MCF 10A (cell line): ENCODE results near the gene WDR45B. TPM values are rescaled to one million over a fixed set of nuclear protein-coding genes. Genes with fewer than 3 reads are reported as not detected.

Experiments
- BruUV-seq: library from RNA; stranded (reverse); fragments of 400-500 nt; replicated peaks from 2 replicates; lab custom pipeline; 2021; lab: Mats Ljungman, UMichigan
- CTCF ChIA-PET: fragments of 300-600 bp; sonication (Branson Sonifier 250); formaldehyde crosslinking; extraction: SDS; loops from one replicate; lab custom pipeline; 2021; ENCODE audit warnings: antibody characterized with exemption, inconsistent platforms; lab: Yijun Ruan, JAX
- POLR2A ChIA-PET: fragments of 300-600, 350-650 bp; sonication (Branson Sonifier 250); formaldehyde crosslinking; extraction: SDS; loops from one replicate; lab custom pipeline; 2020; ENCODE audit warnings: antibody characterized with exemption, inconsistent platforms; lab: Yijun Ruan, JAX
- DNase-seq: peaks from one replicate; pipeline ENCODE4 v3.0.0-alpha.2; 2018; ENCODE audit not compliant: unreplicated experiment
- H3K27ac Mint-ChIP-seq: one replicate; pipeline ENCODE4 v1.8.0; 2022; ENCODE audit warnings: mild to moderate bottlenecking, low read depth, mixed read lengths; ENCODE audit not compliant: unreplicated experiment
- H3K27me3 Mint-ChIP-seq: one replicate; pipeline ENCODE4 v1.8.0; 2022; ENCODE audit warnings: mixed read lengths; ENCODE audit not compliant: insufficient read depth, unreplicated experiment
- H3K36me3 Mint-ChIP-seq: one replicate; pipeline ENCODE4 v1.8.0; 2022; ENCODE audit warnings: mild to moderate bottlenecking, moderate library complexity, mixed read lengths; ENCODE audit not compliant: insufficient read depth, unreplicated experiment
- H3K4me1 Mint-ChIP-seq: one replicate; pipeline ENCODE4 v1.8.0; 2022; ENCODE audit warnings: mixed read lengths; ENCODE audit not compliant: insufficient read depth, unreplicated experiment
- H3K4me3 Mint-ChIP-seq: one replicate; pipeline ENCODE4 v1.8.0; 2022; ENCODE audit warnings: mild to moderate bottlenecking, moderate library complexity, mixed read lengths; ENCODE audit not compliant: unreplicated experiment
- H3K9me3 Mint-ChIP-seq: one replicate; pipeline ENCODE4 v1.8.0; 2022; ENCODE audit warnings: mixed read lengths; ENCODE audit not compliant: unreplicated experiment
- intact Hi-C: fragments of 100-400 bp; cut with micrococcal nuclease; formaldehyde crosslinking; loops from 2 replicates; pipeline ENCODE4 v1.14.1; 2022
- total RNA-seq: library from RNA; stranded (reverse); gene quantifications from 2 replicates; pipeline ENCODE4 v1.2.3, GENCODE V29; 2022
- TF ChIP-seq, protein P1 (sequence below): fragments of 200-600 bp; IDR thresholded peaks from one replicate; pipeline ENCODE4 v1.8.0; 2022; ENCODE audit warnings: antibody characterized with exemption, mild to moderate bottlenecking; ENCODE audit not compliant: unreplicated experiment

The WDR45B gene
- total RNA-seq, 1 experiment from 2014 or later, result 88.3 TPM

GRCh38 chr17:82683534-82683933 is 35.3 kb upstream of the WDR45B start:
- CTCF ChIA-PET, result no interaction called here
- Mint-ChIP-seq H3K27me3 (no peaks in the 10 kb centered on the region), H3K9me3 (no peaks in the 10 kb centered on the region), H3K27ac (no peak overlapping the region), H3K4me3 (no peak overlapping the region), H3K36me3 (no peaks in the 10 kb centered on the region), H3K4me1 (peaks cover 7% of the 10 kb centered on the region)
- BruUV-seq, result no TSS peak
- TF ChIP-seq, protein P1, sequence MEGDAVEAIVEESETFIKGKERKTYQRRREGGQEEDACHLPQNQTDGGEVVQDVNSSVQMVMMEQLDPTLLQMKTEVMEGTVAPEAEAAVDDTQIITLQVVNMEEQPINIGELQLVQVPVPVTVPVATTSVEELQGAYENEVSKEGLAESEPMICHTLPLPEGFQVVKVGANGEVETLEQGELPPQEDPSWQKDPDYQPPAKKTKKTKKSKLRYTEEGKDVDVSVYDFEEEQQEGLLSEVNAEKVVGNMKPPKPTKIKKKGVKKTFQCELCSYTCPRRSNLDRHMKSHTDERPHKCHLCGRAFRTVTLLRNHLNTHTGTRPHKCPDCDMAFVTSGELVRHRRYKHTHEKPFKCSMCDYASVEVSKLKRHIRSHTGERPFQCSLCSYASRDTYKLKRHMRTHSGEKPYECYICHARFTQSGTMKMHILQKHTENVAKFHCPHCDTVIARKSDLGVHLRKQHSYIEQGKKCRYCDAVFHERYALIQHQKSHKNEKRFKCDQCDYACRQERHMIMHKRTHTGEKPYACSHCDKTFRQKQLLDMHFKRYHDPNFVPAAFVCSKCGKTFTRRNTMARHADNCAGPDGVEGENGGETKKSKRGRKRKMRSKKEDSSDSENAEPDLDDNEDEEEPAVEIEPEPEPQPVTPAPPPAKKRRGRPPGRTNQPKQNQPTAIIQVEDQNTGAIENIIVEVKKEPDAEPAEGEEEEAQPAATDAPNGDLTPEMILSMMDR, result no peak
- no peak for DNase-seq
- intact Hi-C loops, result no loop called here
- POLR2A ChIA-PET, result interaction anchor here (0.5 kb wide), 1 partner anchor 26 kb away, joined by 3 read pairs; no protein-coding TSS in a partner anchor

- intact Hi-C loops, result no loop called here
- Mint-ChIP-seq H3K27ac (no peak overlapping the region), H3K36me3 (no peaks in the 10 kb centered on the region), H3K27me3 (no peaks in the 10 kb centered on the region), H3K9me3 (no peaks in the 10 kb centered on the region), H3K4me3 (no peak overlapping the region), H3K4me1 (no peaks in the 10 kb centered on the region)
- ChIA-PET CTCF (no interaction called here), POLR2A (interaction anchor here (0.6 kb wide), 1 partner anchor 557 kb away, joined by 3 read pairs; no protein-coding TSS in a partner anchor)
- BruUV-seq, result no TSS peak
- TF ChIP-seq, protein P1, result no peak
- DNase-seq, result no peak
Measured at GRCh38 chr17:82681547-82681946, 33.3 kb upstream of the WDR45B start.

DNA sequence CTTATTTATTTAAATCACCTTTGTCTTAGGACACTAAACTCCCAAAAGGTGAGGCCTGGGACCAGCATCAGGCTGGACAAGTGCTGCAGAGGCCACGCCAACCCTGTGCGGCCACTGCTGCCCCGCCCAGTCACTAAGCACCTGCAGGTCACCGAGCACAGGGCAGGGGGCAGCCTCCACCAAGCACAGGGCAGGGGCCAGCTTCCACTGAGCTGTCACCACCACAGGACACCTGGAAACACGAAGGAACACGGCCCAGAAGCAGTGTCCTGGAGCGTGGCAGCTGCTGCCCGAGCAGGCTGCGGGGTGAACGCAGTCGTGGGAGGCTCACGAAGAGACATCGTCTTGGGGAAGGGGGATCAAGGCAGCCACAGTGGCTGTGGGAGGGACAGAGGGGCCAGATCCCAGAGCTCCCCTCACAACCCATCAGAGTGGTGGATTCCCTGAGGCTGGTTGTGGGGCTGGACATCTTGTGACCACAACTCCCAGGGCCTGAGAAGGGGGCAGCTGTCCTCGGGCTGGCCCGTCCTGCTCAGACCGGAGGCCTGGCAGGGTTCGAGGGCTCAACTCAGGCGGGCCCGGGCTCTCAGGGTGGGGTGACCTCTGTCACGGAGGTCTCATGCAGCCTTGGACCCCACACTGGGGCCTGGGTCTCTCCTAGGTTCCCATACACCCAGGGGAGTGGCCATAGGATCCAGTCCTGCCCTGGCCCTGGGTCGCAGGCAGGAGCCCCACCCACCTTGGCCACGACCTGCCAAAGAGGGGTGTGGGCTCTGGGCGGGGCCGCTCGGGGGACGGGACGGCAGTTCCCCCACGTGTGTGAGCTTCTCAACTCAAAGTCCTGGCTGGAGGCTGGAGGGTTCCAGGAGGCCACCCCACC is 31.6 kb upstream of the WDR45B start:
- ChIA-PET POLR2A (no interaction called here), CTCF (interaction anchor here (0.8 kb wide), 1 partner anchor 100 kb away, joined by 3 read pairs; no protein-coding TSS in a partner anchor)
- H3K27me3 Mint-ChIP-seq, result no peaks in the 10 kb centered on the region
- H3K27ac Mint-ChIP-seq, result no peak overlapping the region
- TF ChIP-seq, protein P1, result no peak
- H3K36me3 Mint-ChIP-seq, result no peaks in the 10 kb centered on the region
- no TSS peak for BruUV-seq
- intact Hi-C loops, result no loop called here
- no peak for DNase-seq
- H3K9me3 Mint-ChIP-seq, result no peaks in the 10 kb centered on the region
- H3K4me1 Mint-ChIP-seq, result no peaks in the 10 kb centered on the region
- H3K4me3 Mint-ChIP-seq, result no peak overlapping the region

DNA sequence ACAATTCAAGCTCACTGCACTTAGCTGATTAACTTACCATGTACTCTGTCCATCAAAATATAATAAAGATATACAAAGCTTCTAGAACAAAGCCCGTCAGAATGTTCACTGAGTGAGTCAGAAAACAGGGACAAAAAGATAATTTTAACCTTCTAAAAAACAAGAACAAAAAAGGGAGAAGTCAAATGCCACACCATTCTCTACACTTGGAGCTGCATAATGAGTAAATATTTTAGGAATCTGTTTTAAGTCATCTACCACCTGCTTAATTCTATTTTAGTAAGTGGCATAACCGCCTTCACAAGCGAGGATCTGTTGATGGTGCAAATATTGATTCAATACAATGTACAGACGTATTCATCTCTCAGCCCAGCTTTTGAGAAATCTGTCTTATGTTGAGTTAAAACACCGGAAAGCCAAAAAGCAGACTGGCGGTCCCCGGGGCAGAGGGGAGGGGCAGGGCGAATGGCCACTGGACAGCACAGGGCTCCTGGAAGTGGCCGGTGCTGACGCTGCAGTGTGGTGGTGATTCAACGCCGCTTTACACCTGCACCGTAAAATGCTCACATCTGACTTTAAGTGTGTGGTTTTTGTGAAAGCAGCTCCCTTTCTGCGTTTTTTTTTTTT is 30.1 kb upstream of the WDR45B start:
- H3K36me3 Mint-ChIP-seq, result no peaks in the 10 kb centered on the region
- BruUV-seq, result no TSS peak
- no peak overlapping the region for H3K27ac Mint-ChIP-seq
- intact Hi-C loops, result no loop called here
- ChIA-PET CTCF (no interaction called here), POLR2A (interaction anchor here (0.5 to 0.8 kb wide), 2 partner anchors 9 to 76 kb away, joined by 3 read pairs; no protein-coding TSS in a partner anchor)
- no peaks in the 10 kb centered on the region for H3K27me3 Mint-ChIP-seq
- no peak overlapping the region for H3K4me3 Mint-ChIP-seq
- H3K4me1 Mint-ChIP-seq, result no peaks in the 10 kb centered on the region
- DNase-seq, result no peak
- no peaks in the 10 kb centered on the region for H3K9me3 Mint-ChIP-seq
- TF ChIP-seq, protein P1, result no peak
